Activated T-cell treated with anti-CD3 and anti-CD28 coated beads, Interleukin-2, amount 50 U/mL, for 24 hours (primary cell): ENCODE data around the gene PFKFB4.
"Not testable (repeated sequence)": the region's sequence is repeated elsewhere in the genome, so short reads cannot be mapped to it uniquely, and the experiment has no call there.

Source experiments
- DNase-seq: peaks from one replicate; pipeline ENCODE4 v3.0.0-alpha.2; 2020
- H3K27ac Mint-ChIP-seq: 2 replicates; pipeline ENCODE4 v1.8.0; 2020; ENCODE audit warnings: mild to moderate bottlenecking, mixed read lengths
- H3K27me3 Mint-ChIP-seq: 2 replicates; pipeline ENCODE4 v1.8.0; 2020; ENCODE audit warnings: mixed read lengths
- H3K36me3 Mint-ChIP-seq: 2 replicates; pipeline ENCODE4 v1.8.0; 2020; ENCODE audit warnings: low read depth, mixed read lengths
- H3K4me1 Mint-ChIP-seq: 2 replicates; pipeline ENCODE4 v1.8.0; 2020; ENCODE audit warnings: low read depth, mixed read lengths
- H3K4me3 Mint-ChIP-seq: 2 replicates; pipeline ENCODE4 v1.8.0; 2020; ENCODE audit warnings: mild to moderate bottlenecking, moderate library complexity, mixed read lengths
- H3K9me3 Mint-ChIP-seq: 2 replicates; pipeline ENCODE4 v1.8.0; 2020; ENCODE audit warnings: mixed read lengths

PFKFB4 gene

GRCh38 chr3:48558493-48559134 is 2.0 kb upstream of the PFKFB4 start:
- Mint-ChIP-seq H3K27ac (no peak overlapping the region), H3K4me3 (no peak overlapping the region), H3K36me3 (peaks cover 2% of the 10 kb centered on the region), H3K27me3 (no peaks in the 10 kb centered on the region), H3K4me1 (peaks cover 18% of the 10 kb centered on the region), H3K9me3 (no peaks in the 10 kb centered on the region)
- DNase-seq, result no peak

DNA sequence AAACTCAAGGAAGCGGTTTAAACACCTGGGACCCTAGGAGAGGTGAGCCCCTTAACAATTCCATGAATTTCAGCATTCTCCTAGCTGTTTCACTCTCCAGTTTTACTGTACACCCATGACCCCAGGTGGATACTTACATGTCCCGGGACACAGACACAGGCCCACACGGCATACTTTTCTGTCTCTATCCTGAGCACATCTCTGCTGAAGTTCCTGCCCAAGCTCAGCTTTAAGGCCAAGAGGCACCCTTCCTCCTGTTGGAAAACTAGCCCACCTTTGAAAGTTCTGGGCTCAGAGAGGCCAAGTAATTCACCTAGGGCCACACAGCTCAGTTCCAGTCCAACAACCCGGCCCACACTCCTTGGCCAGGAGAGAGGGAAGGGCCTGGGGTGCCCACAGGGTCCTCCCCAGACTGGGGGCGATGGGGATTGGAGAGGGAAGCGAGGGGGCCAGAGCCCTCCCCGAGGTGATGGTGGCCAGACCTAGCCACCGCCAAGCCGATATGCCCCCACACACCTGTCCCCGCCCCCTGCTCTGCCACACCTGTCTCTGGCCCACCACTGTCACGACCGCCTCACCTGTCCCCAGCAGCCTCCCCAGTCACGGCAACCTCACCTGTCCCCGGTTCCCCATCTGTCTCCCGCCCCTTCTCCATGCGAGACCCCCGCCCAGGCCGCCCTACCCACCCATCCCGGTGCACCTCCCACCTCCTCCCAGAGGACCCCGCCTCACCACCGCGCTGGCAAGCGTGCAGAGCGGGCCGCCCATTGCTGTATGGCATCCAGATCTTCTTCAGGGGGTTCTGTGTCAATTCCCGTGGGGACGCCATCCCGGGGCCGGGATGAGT is 431 bp downstream of the PFKFB4 start:
- Mint-ChIP-seq H3K27me3 (no peaks in the 10 kb centered on the region), H3K4me1 (peaks cover 18% of the 10 kb centered on the region), H3K36me3 (peaks cover 2% of the 10 kb centered on the region), H3K9me3 (no peaks in the 10 kb centered on the region), H3K27ac (peak overlapping the region; percentile 92), H3K4me3 (peak overlapping the region; percentile 84)
- no peak for DNase-seq

DNA sequence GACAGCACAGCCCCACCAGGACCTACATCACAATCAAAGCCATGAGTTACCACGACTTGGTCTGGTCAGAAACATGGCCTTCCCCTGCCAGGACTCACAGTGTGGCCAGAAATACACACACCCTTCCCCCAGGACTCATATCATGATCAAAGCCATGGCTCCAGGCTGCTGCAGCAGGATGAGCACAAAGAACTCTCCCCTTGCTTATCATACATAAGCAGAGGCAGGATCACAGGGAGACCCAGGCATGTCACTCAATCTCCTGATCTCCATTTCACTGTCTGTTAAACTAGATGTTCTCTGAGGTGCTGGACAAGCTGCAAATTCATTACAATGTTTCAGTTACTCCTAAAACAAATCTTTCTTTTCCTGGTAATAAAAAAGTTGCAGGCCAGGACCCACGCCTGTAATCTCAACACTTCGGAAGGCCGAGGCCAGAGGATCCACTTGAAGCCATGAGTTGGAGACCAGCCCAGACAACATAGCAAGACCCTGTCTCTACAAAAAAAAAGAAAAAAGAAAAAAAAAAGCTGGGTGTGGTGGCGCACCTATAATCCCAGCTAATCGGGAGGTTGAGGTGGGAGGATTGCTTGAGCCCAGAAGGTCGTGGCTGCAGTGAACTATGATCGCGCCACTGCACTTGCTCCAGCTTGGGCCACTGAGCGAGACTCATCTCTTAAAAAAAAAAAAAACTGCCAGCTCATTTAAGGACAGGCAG is 1.2 kb downstream of the PFKFB4 start:
- Mint-ChIP-seq H3K9me3 (no peaks in the 10 kb centered on the region), H3K36me3 (peaks cover 2% of the 10 kb centered on the region), H3K4me3 (peak overlapping the region; percentile 84), H3K4me1 (peaks cover 18% of the 10 kb centered on the region), H3K27ac (no peak overlapping the region), H3K27me3 (no peaks in the 10 kb centered on the region)
- no peak for DNase-seq

DNA sequence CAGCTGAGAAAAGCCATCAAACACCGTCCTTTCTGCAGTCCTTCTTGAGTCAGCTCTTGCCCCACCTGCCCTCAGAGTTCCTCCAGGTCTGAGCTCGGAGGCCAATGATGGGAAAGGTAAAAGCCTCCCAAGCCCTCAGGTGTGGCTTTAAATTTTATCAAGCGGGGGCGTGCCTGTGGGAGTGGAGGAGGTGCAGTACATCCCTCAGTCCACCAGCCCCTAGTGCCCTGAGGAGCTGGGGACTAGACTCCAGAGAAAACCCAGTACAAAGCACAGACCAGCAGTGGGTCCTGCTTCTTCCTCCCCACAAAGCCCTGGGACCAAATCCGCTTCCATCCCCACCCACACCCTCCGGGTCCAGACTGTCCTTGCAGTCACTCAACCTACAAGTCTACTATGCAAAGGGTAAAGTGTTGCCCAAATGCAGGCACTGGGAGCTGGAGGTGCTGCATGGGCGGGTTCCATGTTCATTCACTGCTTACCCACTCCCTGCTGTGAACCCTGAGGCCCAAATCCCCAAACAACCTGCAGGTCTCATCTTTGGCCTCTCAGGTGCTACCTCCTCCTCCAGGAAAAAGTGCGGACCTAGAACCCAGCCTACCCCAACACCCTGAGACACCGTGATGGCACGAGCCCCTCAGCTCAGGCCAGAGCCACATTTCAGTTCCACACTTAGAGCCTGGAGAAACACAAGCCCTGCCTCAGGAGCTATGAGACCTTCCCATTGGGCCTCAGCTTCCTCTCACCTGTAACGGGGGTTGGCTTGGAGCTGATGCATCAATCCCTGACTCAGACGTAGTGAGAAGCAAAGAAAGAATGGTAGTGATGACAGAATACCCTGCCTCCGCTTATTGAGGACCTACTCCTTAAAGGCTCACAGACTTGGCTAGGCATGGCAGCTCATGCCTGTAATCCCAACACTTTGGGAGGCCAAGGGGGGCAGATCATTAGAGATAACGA is 2.4 kb downstream of the PFKFB4 start:
- DNase-seq, result no peak
- H3K4me1 Mint-ChIP-seq, result peaks cover 18% of the 10 kb centered on the region
- peaks cover 2% of the 10 kb centered on the region for H3K36me3 Mint-ChIP-seq
- no peak overlapping the region for H3K27ac Mint-ChIP-seq
- H3K4me3 Mint-ChIP-seq, result no peak overlapping the region
- H3K27me3 Mint-ChIP-seq, result no peaks in the 10 kb centered on the region
- no peaks in the 10 kb centered on the region for H3K9me3 Mint-ChIP-seq

GRCh38 chr3:48553361-48553760 is 3.2 kb downstream of the PFKFB4 start:
- Mint-ChIP-seq H3K4me1 (peaks cover 23% of the 10 kb centered on the region), H3K36me3 (peaks cover 2% of the 10 kb centered on the region), H3K9me3 (no peaks in the 10 kb centered on the region), H3K27ac (no peak overlapping the region), H3K27me3 (no peaks in the 10 kb centered on the region), H3K4me3 (no peak overlapping the region)
- no peak for DNase-seq

DNA sequence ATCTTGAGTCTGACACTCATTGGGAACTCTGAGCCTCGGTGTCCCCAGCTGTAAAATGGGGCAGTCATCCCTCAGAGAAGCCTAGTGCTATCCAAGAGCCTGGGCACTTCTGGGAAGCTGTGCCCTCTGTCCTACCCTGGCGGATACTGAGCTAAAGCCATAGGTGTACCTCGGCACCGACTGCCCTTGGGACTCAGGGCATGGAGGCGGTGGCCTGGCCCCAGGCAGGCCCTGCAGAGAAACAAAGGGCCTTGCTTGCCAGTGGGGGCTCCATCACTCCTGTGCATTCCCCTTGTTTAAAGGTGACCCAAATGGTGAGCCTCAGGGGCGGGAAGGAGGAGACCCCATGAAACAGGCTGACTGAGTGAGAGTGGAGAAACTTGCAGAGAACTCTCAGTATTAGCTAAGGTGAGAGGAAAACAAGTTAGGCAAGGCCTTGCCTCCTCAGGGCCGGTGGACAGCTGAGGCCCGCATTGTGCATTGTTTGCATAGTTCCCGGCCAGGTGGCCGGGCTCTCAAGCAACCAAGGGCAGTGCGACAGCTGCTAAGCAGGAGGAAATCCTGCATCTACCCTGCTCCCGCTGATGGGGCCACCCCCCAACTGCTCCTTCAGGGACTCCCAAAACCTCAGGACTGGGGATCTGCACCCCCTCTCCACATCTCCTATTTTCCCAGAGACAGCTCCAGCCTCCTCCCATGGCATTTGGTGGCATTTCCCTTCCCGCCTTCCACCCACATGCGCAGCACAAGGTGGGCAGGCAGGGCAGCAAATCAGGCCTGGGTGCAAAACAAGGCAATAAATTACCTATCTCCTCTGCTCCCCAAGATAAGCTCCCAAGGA is 4.3 kb downstream of the PFKFB4 start:
- DNase-seq, result no peak
- H3K9me3 Mint-ChIP-seq, result no peaks in the 10 kb centered on the region
- no peak overlapping the region for H3K27ac Mint-ChIP-seq
- H3K4me3 Mint-ChIP-seq, result no peak overlapping the region
- H3K27me3 Mint-ChIP-seq, result no peaks in the 10 kb centered on the region
- H3K36me3 Mint-ChIP-seq, result peaks cover 2% of the 10 kb centered on the region
- peaks cover 17% of the 10 kb centered on the region for H3K4me1 Mint-ChIP-seq

- H3K27me3 Mint-ChIP-seq, H3K27ac Mint-ChIP-seq, H3K4me3 Mint-ChIP-seq, H3K36me3 Mint-ChIP-seq, H3K9me3 Mint-ChIP-seq, DNase-seq: not testable (repeated sequence)
- H3K4me1 Mint-ChIP-seq, result peaks cover 14% of the 10 kb centered on the region
Measured at GRCh38 chr3:48551651-48552050, 5.0 kb downstream of the PFKFB4 start.

GRCh38 chr3:48548729-48549705 is 7.6 kb downstream of the PFKFB4 start:
- peaks cover 5% of the 10 kb centered on the region for H3K4me1 Mint-ChIP-seq
- DNase-seq, result peak; percentile 90
- no peaks in the 10 kb centered on the region for H3K27me3 Mint-ChIP-seq
- H3K27ac Mint-ChIP-seq, result no peak overlapping the region
- no peak overlapping the region for H3K4me3 Mint-ChIP-seq
- no peaks in the 10 kb centered on the region for H3K36me3 Mint-ChIP-seq
- no peaks in the 10 kb centered on the region for H3K9me3 Mint-ChIP-seq

- H3K36me3 Mint-ChIP-seq, result no peaks in the 10 kb centered on the region
- no peak overlapping the region for H3K27ac Mint-ChIP-seq
- no peaks in the 10 kb centered on the region for H3K9me3 Mint-ChIP-seq
- H3K4me3 Mint-ChIP-seq, result no peak overlapping the region
- H3K4me1 Mint-ChIP-seq, result peaks cover 5% of the 10 kb centered on the region
- DNase-seq, result no peak
- no peaks in the 10 kb centered on the region for H3K27me3 Mint-ChIP-seq
Measured at GRCh38 chr3:48548126-48548525, 8.5 kb downstream of the PFKFB4 start.

DNA sequence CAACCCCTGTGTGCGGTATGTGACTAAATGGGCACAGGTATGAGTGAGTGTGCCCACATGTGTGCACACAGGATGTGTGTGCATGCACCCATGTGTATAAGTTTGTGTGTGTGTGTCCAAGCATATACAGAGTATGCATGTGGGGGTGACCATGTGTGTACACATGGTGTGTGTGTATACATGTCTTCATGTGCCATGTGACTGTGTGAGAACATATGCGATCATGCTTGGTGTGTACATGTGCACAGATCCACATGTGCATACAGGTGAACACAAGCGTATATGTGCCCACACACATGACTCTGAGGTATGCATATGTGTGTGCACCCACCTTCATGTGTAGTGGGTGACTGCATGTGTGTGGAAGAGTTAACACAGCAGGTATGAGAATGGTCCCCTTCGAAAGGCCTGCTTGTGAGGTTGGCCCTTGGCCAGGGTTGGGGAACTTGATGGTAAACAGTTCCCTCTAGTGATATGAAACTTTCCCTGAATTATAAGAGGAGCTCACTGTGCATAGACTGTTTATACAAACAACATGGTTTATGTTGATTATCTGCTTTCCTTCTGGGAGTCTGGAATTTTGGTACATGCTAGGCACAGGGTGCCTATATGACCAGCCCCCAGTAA is 10.3 kb downstream of the PFKFB4 start:
- no peaks in the 10 kb centered on the region for H3K27me3 Mint-ChIP-seq
- H3K4me1 Mint-ChIP-seq, result peaks cover 5% of the 10 kb centered on the region
- no peak overlapping the region for H3K27ac Mint-ChIP-seq
- no peaks in the 10 kb centered on the region for H3K9me3 Mint-ChIP-seq
- H3K4me3 Mint-ChIP-seq, result no peak overlapping the region
- DNase-seq, result no peak
- no peaks in the 10 kb centered on the region for H3K36me3 Mint-ChIP-seq

DNA sequence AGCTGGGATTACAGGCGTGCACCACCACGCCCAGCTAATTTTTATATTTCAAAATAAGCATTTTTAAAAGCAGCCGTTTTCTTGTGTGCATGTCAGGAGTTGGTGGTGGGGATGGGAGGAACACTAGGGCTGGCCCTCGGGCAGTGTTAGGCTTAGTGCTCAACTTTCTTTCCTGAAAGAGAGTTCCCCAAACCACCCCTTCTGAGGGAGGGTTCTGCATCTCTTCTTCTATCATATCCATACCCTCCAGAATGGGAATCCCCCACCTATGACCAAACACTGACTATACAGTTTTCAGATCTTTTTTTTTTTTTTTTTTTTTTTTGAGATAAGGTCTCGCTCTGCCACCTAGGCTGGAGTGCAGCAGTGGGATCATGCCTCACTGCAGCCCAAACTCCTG is 12.5 kb downstream of the PFKFB4 start:
- no peaks in the 10 kb centered on the region for H3K36me3 Mint-ChIP-seq
- H3K4me3 Mint-ChIP-seq, result no peak overlapping the region
- H3K4me1 Mint-ChIP-seq, result peaks cover 5% of the 10 kb centered on the region
- no peaks in the 10 kb centered on the region for H3K27me3 Mint-ChIP-seq
- no peak overlapping the region for H3K27ac Mint-ChIP-seq
- no peaks in the 10 kb centered on the region for H3K9me3 Mint-ChIP-seq
- no peak for DNase-seq

GRCh38 chr3:48543271-48543866 is 13.2 kb downstream of the PFKFB4 start:
- Mint-ChIP-seq H3K9me3 (no peaks in the 10 kb centered on the region), H3K27ac (no peak overlapping the region), H3K27me3 (no peaks in the 10 kb centered on the region), H3K36me3 (no peaks in the 10 kb centered on the region), H3K4me1 (peaks cover under 1% of the 10 kb centered on the region), H3K4me3 (no peak overlapping the region)
- no peak for DNase-seq
